WI38 (cell line): ENCODE measurements around the gene MEG3.

Experiments
- H3K4me3 ChIP-seq: 2 replicates; pipeline ENCODE4 v1.5.1; 2011; ENCODE audit warnings: low read depth, mild to moderate bottlenecking, control low read depth, low read length
- CTCF ChIP-seq: IDR thresholded peaks from 2 replicates; pipeline ENCODE4 v1.5.1; 2012; ENCODE audit warnings: low read depth, mild to moderate bottlenecking, control low read depth, low read length

Gene MEG3

GRCh38 chr14:100844421-100844820, 18.5 kb downstream of the MEG3 start:
- no peak overlapping the region for H3K4me3 ChIP-seq
- TF ChIP-seq CTCF: no peak

- no peak overlapping the region for H3K4me3 ChIP-seq
Observed at GRCh38 chr14:100844846-100845245, 18.9 kb downstream of the MEG3 start.

GRCh38 chr14:100845341-100845740, 19.4 kb downstream of the MEG3 start:
- no peak for TF ChIP-seq CTCF

More at GRCh38 chr14:100844846-100845245, 18.9 kb downstream of the MEG3 start:
- no peak for TF ChIP-seq CTCF

GRCh38 chr14:100846309-100846859, 20.5 kb downstream of the MEG3 start:
- TF ChIP-seq CTCF: no peak
- no peak overlapping the region for H3K4me3 ChIP-seq

More at GRCh38 chr14:100845341-100845740, 19.4 kb downstream of the MEG3 start:
- no peak overlapping the region for H3K4me3 ChIP-seq

DNA sequence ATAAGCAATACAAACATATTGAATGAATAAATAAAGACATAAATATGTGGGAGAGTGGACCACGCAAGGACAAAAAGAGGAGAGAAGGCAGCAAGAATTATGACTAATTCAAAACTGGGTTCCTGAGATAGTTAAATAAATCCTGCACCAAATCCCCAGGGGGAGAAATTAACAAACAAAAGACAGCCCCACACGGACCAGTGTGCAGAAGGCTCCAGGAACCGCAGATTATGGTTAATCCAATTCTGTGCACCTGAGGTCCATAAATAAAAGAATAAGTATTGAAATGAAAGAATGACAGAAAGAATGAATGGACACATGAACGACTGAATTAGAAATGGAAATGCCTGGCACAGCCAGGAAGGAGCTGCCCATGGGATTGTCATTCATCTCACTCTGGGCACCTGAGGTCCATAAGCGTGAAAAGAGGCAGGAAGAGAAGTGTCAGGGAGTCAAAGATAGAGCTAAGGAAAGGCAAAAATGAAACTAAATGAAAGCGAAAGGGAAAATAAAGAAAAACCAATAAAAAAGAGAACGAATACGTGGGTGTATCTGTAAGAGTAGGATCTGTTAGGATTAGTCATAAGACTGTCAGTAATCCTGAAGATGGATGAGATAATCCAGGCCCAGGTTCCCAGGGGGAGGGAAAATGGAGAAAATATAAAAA, 23.3 kb downstream of the MEG3 start:
- H3K4me3 ChIP-seq: no peak overlapping the region
- no peak for TF ChIP-seq CTCF

GRCh38 chr14:100850841-100851585, 25.1 kb downstream of the MEG3 start:
- no peak overlapping the region for H3K4me3 ChIP-seq
- peak; percentile 72 for TF ChIP-seq CTCF

DNA sequence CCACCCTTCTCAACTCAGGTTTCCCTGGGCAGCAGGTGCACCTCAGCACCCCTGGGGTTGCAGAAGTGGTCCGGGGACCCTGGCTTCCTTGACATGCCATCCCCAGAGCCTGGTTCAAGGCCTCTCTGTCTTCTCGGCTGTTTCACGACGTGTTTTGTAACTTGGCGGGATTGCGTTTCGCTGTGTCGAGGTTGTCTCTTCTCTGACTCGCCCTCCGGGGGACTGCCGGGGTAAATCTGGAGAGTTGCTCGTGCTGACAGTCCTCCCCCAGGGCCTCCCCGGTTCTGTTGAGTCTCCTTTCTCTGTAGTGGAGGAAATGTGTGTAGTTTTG, 25.6 kb downstream of the MEG3 start:
- H3K4me3 ChIP-seq: no peak overlapping the region
- TF ChIP-seq CTCF: no peak
